BJ (cell line): ENCODE measurements around the gene ZNF598. TPM values are rescaled to one million over a fixed set of nuclear protein-coding genes. Genes with fewer than 3 reads are reported as not detected.

Experiments used
- CTCF ChIA-PET: fragments of 350-600 bp; formaldehyde crosslinking; extraction: SDS; loops from one replicate; lab custom pipeline; 2021; ENCODE audit warnings: antibody characterized with exemption, inconsistent platforms; lab: Yijun Ruan, JAX
- POLR2A ChIA-PET: fragments of 300-600 bp; sonication (Branson Sonifier 250); formaldehyde crosslinking; extraction: SDS; loops from one replicate; lab custom pipeline; 2021; ENCODE audit warnings: antibody characterized with exemption; lab: Charles Lee
- DNase-seq: peaks from one replicate; pipeline ENCODE4 v3.0.0-alpha.2; 2011; ENCODE audit warnings: low read depth
- H3K27me3 ChIP-seq: 2 replicates; pipeline ENCODE4 v1.6.0; 2011; ENCODE audit warnings: low read length; ENCODE audit not compliant: control insufficient read depth, insufficient read depth
- H3K36me3 ChIP-seq: 2 replicates; pipeline ENCODE4 v1.5.1; 2011; ENCODE audit warnings: low read length; ENCODE audit not compliant: control insufficient read depth, insufficient read depth
- H3K4me3 ChIP-seq: 2 replicates; pipeline ENCODE4 v1.5.1; 2011; ENCODE audit warnings: low read depth, mild to moderate bottlenecking, control low read depth, low read length
- polyA plus RNA-seq: library from polyadenylated mRNA; depleted of rRNA; stranded (reverse); fragments of >200 nt; gene quantifications from 2 replicates; pipeline ENCODE4 v1.2.3, GENCODE V29; 2011
- TF ChIP-seq, protein P1 (sequence below): IDR thresholded peaks from 2 replicates; pipeline ENCODE4 v1.5.1; 2011; ENCODE audit warnings: low read depth, mild to moderate bottlenecking, control low read depth, inconsistent platforms, low read length, moderate library complexity; ENCODE audit not compliant: insufficient read depth

Gene ZNF598
- polyA plus RNA-seq, 1 experiment = 23.0 TPM

DNA sequence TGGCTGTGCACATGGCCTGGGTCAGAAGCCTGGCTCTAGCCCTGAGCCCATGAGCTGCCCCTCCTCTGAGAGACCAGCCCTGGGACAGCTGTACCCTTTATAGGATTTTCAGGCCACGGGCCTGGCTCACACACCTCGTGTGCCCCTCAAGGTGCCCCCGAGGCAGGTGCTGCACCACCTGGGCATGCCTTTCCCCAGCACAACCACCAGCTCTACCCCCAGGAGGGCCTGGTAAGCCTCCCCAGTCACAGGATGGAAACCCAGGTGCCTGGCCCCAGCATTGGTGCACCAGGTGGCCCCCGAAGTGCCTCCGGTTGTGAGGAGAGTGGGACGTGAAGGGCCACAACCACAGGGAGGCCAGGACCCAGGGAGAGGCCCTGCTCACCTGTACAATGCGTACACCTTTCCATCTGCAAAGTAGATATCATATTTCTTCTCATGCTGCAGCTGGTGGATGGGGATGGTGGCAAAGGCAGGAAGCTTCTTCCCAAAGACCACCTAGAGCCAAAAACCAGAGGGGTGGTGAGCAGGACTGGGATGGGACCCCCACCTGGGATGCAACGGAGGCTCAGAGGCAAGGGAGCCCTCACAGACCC is 6.3 kb downstream of the ZNF598 start:
- Histone ChIP-seq H3K27me3 (no peaks in the 10 kb centered on the region), H3K4me3 (no peak overlapping the region), H3K36me3 (peaks cover 56% of the 10 kb centered on the region)
- no peak for DNase-seq
- ChIA-PET POLR2A (no interaction called here), CTCF (interaction anchor here (0.6 to 4.1 kb wide), 23 partner anchors 8 to 157 kb away, joined by 3 to 30 read pairs (median 4); partner anchors contain the start of genes MSRB1, NPW, NTHL1 and PKD1)
- TF ChIP-seq, protein P1, sequence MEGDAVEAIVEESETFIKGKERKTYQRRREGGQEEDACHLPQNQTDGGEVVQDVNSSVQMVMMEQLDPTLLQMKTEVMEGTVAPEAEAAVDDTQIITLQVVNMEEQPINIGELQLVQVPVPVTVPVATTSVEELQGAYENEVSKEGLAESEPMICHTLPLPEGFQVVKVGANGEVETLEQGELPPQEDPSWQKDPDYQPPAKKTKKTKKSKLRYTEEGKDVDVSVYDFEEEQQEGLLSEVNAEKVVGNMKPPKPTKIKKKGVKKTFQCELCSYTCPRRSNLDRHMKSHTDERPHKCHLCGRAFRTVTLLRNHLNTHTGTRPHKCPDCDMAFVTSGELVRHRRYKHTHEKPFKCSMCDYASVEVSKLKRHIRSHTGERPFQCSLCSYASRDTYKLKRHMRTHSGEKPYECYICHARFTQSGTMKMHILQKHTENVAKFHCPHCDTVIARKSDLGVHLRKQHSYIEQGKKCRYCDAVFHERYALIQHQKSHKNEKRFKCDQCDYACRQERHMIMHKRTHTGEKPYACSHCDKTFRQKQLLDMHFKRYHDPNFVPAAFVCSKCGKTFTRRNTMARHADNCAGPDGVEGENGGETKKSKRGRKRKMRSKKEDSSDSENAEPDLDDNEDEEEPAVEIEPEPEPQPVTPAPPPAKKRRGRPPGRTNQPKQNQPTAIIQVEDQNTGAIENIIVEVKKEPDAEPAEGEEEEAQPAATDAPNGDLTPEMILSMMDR = no peak

DNA sequence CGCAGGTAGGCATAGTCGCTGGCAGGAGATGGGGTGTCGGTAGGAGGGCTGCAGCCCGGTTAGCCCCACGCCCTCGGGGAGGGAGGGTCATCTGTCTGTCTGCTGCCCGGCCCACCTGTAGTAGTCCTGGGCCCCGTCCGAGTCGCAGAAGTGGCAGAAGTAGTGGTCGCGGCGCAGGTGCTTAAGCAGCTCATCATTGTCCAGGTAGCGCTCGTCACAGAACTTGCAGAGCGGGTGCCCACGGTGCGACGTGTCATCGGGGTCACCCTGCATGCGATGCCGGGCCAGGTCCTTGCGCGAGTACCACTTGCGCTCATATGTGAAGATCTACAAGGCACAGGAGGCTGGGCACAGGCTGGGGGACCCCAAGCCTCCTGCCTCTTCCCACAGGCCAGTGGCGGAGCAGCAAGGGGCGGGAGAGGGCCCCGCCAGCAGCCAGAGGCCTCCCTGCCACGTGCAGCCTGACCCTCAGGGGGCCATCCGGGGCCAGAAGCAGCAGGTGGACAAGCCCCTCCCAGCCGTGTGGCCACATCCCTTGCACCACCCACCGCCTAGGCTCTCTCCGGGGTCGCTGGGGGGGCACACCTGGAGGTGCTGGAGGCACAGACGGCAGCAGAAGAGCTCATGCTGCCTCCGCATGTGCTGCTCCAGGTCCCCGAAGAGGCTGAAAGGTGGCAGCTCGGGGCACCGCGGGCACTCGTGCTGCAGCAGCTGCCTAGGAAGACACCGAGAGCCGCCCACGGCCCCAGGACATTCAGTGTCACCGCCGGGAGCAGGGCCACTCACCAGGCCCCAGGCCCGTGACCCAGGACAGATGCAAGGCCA is 7.0 kb downstream of the ZNF598 start:
- CTCF ChIA-PET = interaction anchor here (0.6 to 4.1 kb wide), 10 partner anchors 7 to 150 kb away, joined by 3 to 30 read pairs (median 4); no protein-coding TSS in a partner anchor
- POLR2A ChIA-PET = no interaction called here

DNA sequence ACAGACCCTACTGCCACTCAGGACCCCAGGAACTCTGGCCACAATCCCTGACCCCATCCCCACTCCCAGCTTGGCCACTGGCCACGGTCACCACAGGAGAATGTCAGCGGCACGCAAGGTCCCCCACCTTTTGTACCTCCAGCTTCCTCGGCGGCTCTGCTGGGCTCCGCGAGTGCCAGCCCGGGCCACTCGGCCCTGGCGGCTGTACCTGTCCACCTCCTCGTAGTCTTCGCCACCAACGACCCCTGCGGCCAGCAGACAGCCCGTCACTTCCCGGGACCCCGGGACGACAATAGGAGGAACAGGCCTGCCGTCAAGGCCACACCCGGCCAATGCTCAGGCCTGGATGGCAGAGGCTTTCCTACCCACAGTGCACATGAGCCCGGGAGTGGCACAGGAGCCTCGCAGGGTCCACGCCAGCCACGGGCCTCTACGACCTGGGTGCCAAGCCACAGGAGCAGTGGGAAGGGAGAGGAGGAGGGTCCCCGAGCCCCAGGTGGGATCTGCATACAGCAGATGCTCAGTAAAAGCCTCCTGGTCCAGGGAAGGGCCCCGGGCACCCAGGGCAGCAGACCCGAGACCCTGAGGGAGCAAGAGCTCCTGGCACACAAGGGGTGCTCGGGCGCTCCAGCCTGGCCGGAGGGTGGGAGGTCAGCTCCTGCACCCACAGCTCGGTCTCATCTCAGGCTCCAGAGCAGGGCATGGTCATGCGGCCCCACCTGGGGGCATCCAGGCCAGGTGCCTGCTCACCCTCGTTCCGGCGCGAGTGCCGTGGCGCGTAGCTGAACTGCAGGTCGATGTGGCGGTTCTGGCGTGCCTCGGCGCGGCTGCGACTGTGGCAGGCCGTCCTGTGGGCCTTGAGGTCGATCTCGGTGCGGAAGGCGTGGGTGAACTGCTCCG is 7.9 kb downstream of the ZNF598 start:
- CTCF ChIA-PET = interaction anchor here (1.2 to 4.1 kb wide), 2 partner anchors 139 to 250 kb away, joined by 3 to 30 read pairs; no protein-coding TSS in a partner anchor
- DNase-seq = no peak
- Histone ChIP-seq H3K4me3 (no peak overlapping the region), H3K27me3 (no peaks in the 10 kb centered on the region), H3K36me3 (peaks cover 56% of the 10 kb centered on the region)
- TF ChIP-seq, protein P1 = no peak
- POLR2A ChIA-PET = no interaction called here

More for the DNA sequence above, 7.0 kb downstream of the ZNF598 start:
- no peak for DNase-seq
- Histone ChIP-seq H3K36me3 (peaks cover 59% of the 10 kb centered on the region), H3K4me3 (no peak overlapping the region), H3K27me3 (no peaks in the 10 kb centered on the region)
- TF ChIP-seq, protein P1 = no peak

DNA sequence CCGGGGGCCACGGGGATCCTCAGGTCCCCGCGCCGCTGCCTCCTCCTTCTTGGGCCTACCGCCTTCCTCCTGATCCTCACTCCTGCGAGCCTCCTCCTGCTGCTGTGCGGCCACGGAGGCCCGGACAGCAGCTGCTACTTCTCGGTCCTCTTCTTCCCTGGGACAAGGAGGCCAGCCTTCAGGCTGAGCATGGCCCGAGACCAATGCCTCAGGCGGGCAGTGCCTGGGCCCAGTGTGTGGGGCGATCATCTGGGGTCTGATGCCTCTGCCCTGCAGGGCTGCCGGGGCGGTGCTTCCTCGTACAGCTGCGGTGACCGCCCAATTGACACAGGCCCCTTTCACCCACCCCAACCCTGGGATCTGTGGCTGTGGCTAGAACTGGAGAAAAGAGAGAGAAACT is 8.6 kb downstream of the ZNF598 start:
- Histone ChIP-seq H3K36me3 (peaks cover 53% of the 10 kb centered on the region), H3K27me3 (no peaks in the 10 kb centered on the region), H3K4me3 (no peak overlapping the region)
- no peak for DNase-seq
- POLR2A ChIA-PET = no interaction called here
- TF ChIP-seq, protein P1 = no peak
- CTCF ChIA-PET = interaction anchor here (1.2 to 4.1 kb wide), 2 partner anchors 139 to 251 kb away, joined by 3 to 30 read pairs; no protein-coding TSS in a partner anchor
